H1 (cell line): ENCODE measurements around the gene ITPRIPL2. TPM values are rescaled to one million over a fixed set of nuclear protein-coding genes. Genes with fewer than 3 reads are reported as not detected.

Source experiments
- CTCF ChIA-PET: fragments of 300-600 bp; sonication (Branson Sonifier 250); formaldehyde crosslinking; loops from one replicate; lab custom pipeline; 2021; ENCODE audit not compliant: partially characterized antibody; lab: Charles Lee
- POLR2A ChIA-PET: fragments of 300-600 bp; sonication (Branson Sonifier 250); formaldehyde crosslinking; loops from one replicate; lab custom pipeline; 2021; ENCODE audit warnings: inconsistent platforms; ENCODE audit not compliant: partially characterized antibody; lab: Charles Lee
- DNase-seq, 2 experiments: peaks; one replicate each; pipeline versions ENCODE4 v3.0.0 to v3.0.0-alpha.2; 2010 to 2022; ENCODE audit warnings: low spot score in 2 of 2, low read depth in 1 of 2, mixed read lengths in 1 of 2
- FAIRE-seq: peaks from 2 replicates; lab custom pipeline; 2011; peaks lifted over from hg19 to GRCh38; lab: Jason Lieb, UNC
- H2AFZ ChIP-seq: 2 replicates; pipeline ENCODE4 v1.8.1; 2012; ENCODE audit warnings: low read length, inconsistent platforms
- H2AK5ac ChIP-seq: 2 replicates; pipeline ENCODE4 v1.6.1; 2013; ENCODE audit warnings: low read depth, low read length
- H2BK120ac ChIP-seq: replicated peaks from 2 replicates; pipeline ENCODE3; 2013; ENCODE audit warnings: low read depth, low read length, inconsistent platforms
- H2BK12ac ChIP-seq: 2 replicates; pipeline ENCODE4 v1.6.1; 2013; ENCODE audit warnings: low read depth, low read length
- H2BK15ac ChIP-seq: 2 replicates; pipeline ENCODE4 v1.6.1; 2013; ENCODE audit warnings: low read length
- H2BK20ac ChIP-seq: 2 replicates; pipeline ENCODE4 v1.6.1; 2013; ENCODE audit warnings: low read length
- H2BK5ac ChIP-seq: 2 replicates; pipeline ENCODE4 v1.6.1; 2013; ENCODE audit warnings: low read depth, low read length
- H3K14ac ChIP-seq: 2 replicates; pipeline ENCODE4 v1.6.1; 2013; ENCODE audit warnings: inconsistent platforms; ENCODE audit not compliant: insufficient read length
- H3K18ac ChIP-seq: 2 replicates; pipeline ENCODE4 v1.6.1; 2013; ENCODE audit warnings: low read length; ENCODE audit errors: extremely low read depth
- H3K23ac ChIP-seq: 2 replicates; pipeline ENCODE4 v1.6.1; 2013; ENCODE audit warnings: inconsistent platforms; ENCODE audit not compliant: insufficient read length
- H3K23me2 ChIP-seq: 2 replicates; pipeline ENCODE4 v1.6.1; 2013; ENCODE audit warnings: low read depth, low read length
- H3K27ac ChIP-seq: 2 replicates; pipeline ENCODE4 v1.6.1; 2011; ENCODE audit warnings: low read depth, low read length, inconsistent platforms
- H3K27me3 ChIP-seq, 4 experiments: replicated peaks in 1 of 4; 1 replicate in 1 of 4; 2 replicates in 3 of 4; pipeline versions ENCODE4 v1.6.1 to v1.8.1; 2011 to 2013; ENCODE audit warnings: low read length in 3 of 4, mild to moderate bottlenecking in 3 of 4, inconsistent platforms in 2 of 4, mixed read lengths in 2 of 4, moderate library complexity in 1 of 4; ENCODE audit not compliant: control insufficient read depth in 3 of 4, insufficient read depth in 3 of 4; ENCODE audit errors: extremely low read depth in 1 of 4
- H3K36me3 ChIP-seq, 4 experiments: 2 replicates each; pipeline versions ENCODE4 v1.6.1 to v1.8.1; 2011 to 2013; ENCODE audit warnings: mild to moderate bottlenecking in 4 of 4, low read length in 3 of 4, moderate library complexity in 2 of 4, control low read depth in 1 of 4, inconsistent platforms in 1 of 4; ENCODE audit not compliant: insufficient read depth in 4 of 4, control insufficient read depth in 2 of 4
- H3K4ac ChIP-seq: replicated peaks from 2 replicates; pipeline ENCODE3; 2013; ENCODE audit warnings: low read length, low read depth, mixed read lengths, inconsistent platforms; ENCODE audit not compliant: insufficient read length
- H3K4me1 ChIP-seq, 4 experiments: replicated peaks in 1 of 4; 1 replicate in 1 of 4; 2 replicates in 3 of 4; pipeline versions ENCODE4 v1.6.1 to v1.8.1; 2011 to 2013; ENCODE audit warnings: low read length in 3 of 4, inconsistent platforms in 2 of 4, mixed read lengths in 1 of 4; ENCODE audit not compliant: insufficient read depth in 4 of 4, control insufficient read depth in 3 of 4
- H3K4me2 ChIP-seq, 2 experiments: 2 replicates each; pipeline versions ENCODE4 v1.6.1 to v1.8.1; 2011 to 2013; ENCODE audit warnings: low read depth in 2 of 2, low read length in 2 of 2, control low read depth in 1 of 2, inconsistent platforms in 1 of 2, mild to moderate bottlenecking in 1 of 2; ENCODE audit not compliant: insufficient read depth in 1 of 2
- H3K4me3 ChIP-seq, 4 experiments: fragments of 200-600, 300-600 bp in 1 of 4; sonication (generic), shearing (Covaris generic), sonication (Bioruptor Twin) in 1 of 4; 2 replicates each; pipeline versions ENCODE4 v1.5.1 to v1.8.1; 2011 to 2016; ENCODE audit warnings: low read length in 4 of 4, low read depth in 3 of 4, control low read depth in 2 of 4, inconsistent platforms in 2 of 4, mild to moderate bottlenecking in 2 of 4, mixed read lengths in 1 of 4, moderate library complexity in 1 of 4; ENCODE audit not compliant: insufficient read depth in 2 of 4; ENCODE audit errors: extremely low read depth in 1 of 4
- H3K56ac ChIP-seq: replicated peaks from 2 replicates; pipeline ENCODE3; 2013; ENCODE audit warnings: low read depth, mild to moderate bottlenecking, mixed read lengths, low read length, inconsistent platforms; ENCODE audit not compliant: insufficient read length
- H3K79me1 ChIP-seq: 2 replicates; pipeline ENCODE4 v1.6.1; 2013; ENCODE audit warnings: low read depth, low read length, control low read depth
- H3K79me2 ChIP-seq, 2 experiments: 2 replicates each; pipeline versions ENCODE4 v1.6.1 to v1.8.1; 2012 to 2013; ENCODE audit warnings: low read length in 2 of 2, mild to moderate bottlenecking in 2 of 2, inconsistent platforms in 1 of 2; ENCODE audit not compliant: insufficient read depth in 2 of 2, control insufficient read depth in 1 of 2
- H3K9ac ChIP-seq, 4 experiments: replicated peaks in 1 of 4; 1 replicate in 1 of 4; 2 replicates in 3 of 4; pipeline versions ENCODE4 v1.6.1 to v1.8.1; 2011 to 2013; ENCODE audit warnings: low read depth in 3 of 4, low read length in 3 of 4, control low read depth in 2 of 4, mild to moderate bottlenecking in 2 of 4, moderate library complexity in 2 of 4, inconsistent platforms in 1 of 4; ENCODE audit errors: extremely low read depth in 1 of 4
- H3K9me3 ChIP-seq, 2 experiments: 2 replicates each; pipeline versions ENCODE4 v1.6.1 to v1.8.1; 2012 to 2013; ENCODE audit warnings: mild to moderate bottlenecking in 2 of 2, moderate library complexity in 2 of 2, control low read depth in 1 of 2, inconsistent platforms in 1 of 2, low read depth in 1 of 2, low read length in 1 of 2, mixed read lengths in 1 of 2; ENCODE audit not compliant: insufficient read depth in 2 of 2
- H4K20me1 ChIP-seq, 2 experiments: replicated peaks in 1 of 2; 2 replicates each; pipeline versions ENCODE3 to v1.8.1; 2011 to 2013; ENCODE audit warnings: inconsistent platforms in 2 of 2, low read length in 2 of 2, mild to moderate bottlenecking in 1 of 2; ENCODE audit not compliant: insufficient read depth in 2 of 2, control insufficient read depth in 1 of 2
- H4K5ac ChIP-seq: 2 replicates; pipeline ENCODE4 v1.6.1; 2013; ENCODE audit warnings: low read length, low read depth, mixed read lengths, inconsistent platforms; ENCODE audit not compliant: insufficient read length
- H4K8ac ChIP-seq: 2 replicates; pipeline ENCODE4 v1.8.0; 2013; ENCODE audit warnings: mild to moderate bottlenecking, moderate library complexity, low read length, inconsistent platforms; ENCODE audit not compliant: insufficient read depth; ENCODE audit errors: extremely low read depth
- H4K91ac ChIP-seq: replicated peaks from 2 replicates; pipeline ENCODE3; 2013; ENCODE audit warnings: low read length, mixed read lengths, inconsistent platforms; ENCODE audit not compliant: insufficient read length
- BCL11A ChIP-seq, 2 experiments: IDR thresholded peaks; one replicate each; pipeline ENCODE4 v1.6.1; 2011; ENCODE audit warnings: low read depth in 2 of 2, low read length in 2 of 2, mild to moderate bottlenecking in 2 of 2
- RFX5 ChIP-seq: IDR thresholded peaks from 2 replicates; pipeline ENCODE4 v1.6.1; 2011; ENCODE audit warnings: low read depth, low read length, improper control_type of control experiment, borderline replicate concordance
- RXRA ChIP-seq: IDR thresholded peaks from 2 replicates; pipeline ENCODE4 v1.6.1; 2011; ENCODE audit warnings: low read depth, mild to moderate bottlenecking, low read length, moderate library complexity; ENCODE audit not compliant: insufficient read depth
- YY1 ChIP-seq: IDR thresholded peaks from 2 replicates; pipeline ENCODE4 v1.6.1; 2011; ENCODE audit warnings: low read depth, mild to moderate bottlenecking, low read length
- WGBS, 2 experiments: shearing (Covaris generic) in 1 of 2; methylation state at CpG; one replicate each; pipeline versions ENCODE4 v1.1.6 to v1.1.7; 2013 to 2015; ENCODE audit warnings: low lambda C conversion rate in 2 of 2, mixed read lengths in 2 of 2, inconsistent platforms in 1 of 2, low coverage in 1 of 2, missing lambda C conversion rate in 1 of 2; ENCODE audit not compliant: insufficient replicate concordance in 2 of 2, insufficient coverage in 1 of 2, insufficient read length in 1 of 2; ENCODE audit errors: extremely low coverage in 1 of 2, missing lambda C conversion rate in 1 of 2; 5-methylcytosine and 5-hydroxymethylcytosine counted together
- polyA plus RNA-seq, 7 experiments: library from polyadenylated mRNA; depleted of rRNA in 3 of 7; stranded (reverse) in 5 of 7; unstranded in 2 of 7; fragments of >200 nt in 5 of 7; fragments of 200-250 nt in 2 of 7; gene quantifications; 1 replicate in 5 of 7; 2 replicates in 1 of 7; 4 replicates in 1 of 7; pipeline versions ENCODE4 v1.2.1 to v1.2.3, GENCODE V29; 2011 to 2013; ENCODE audit warnings: missing spikeins in 2 of 7, mixed read lengths in 2 of 7
- total RNA-seq: library from RNA; stranded (reverse); fragmentation: NEBNext Ultra II Directional; extraction: Animal tissue kit (Norgen Biotek cat#: 25700); gene quantifications from 2 replicates; pipeline ENCODE4 v1.2.1, GENCODE V29; 2021

Gene ITPRIPL2
- total and polyA plus RNA-seq, 2 of the 8 experiments (the other 6 are each of a cell fraction or from before 2014, with no cell fraction given) = 1.1 to 3.4 TPM

- CTCF ChIA-PET = interaction anchor here (1.1 to 4.2 kb wide), 10 partner anchors 9 to 418 kb away, joined by 3 to 42 read pairs (median 6); no protein-coding TSS in a partner anchor
- H2BK15ac ChIP-seq = no peak overlapping the region
- TF ChIP-seq BCL11A (IDR thresholded peaks at IDR 0.05; ENCODE audit: low read depth in 2 of 2, low read length in 2 of 2) (no peak), YY1 (no peak), RXRA (no peak), RFX5 (no peak)
- H3K9me3 ChIP-seq = no peaks in the 10 kb centered on the region; a peak in 1 of 4 replicates
- no peaks in the 10 kb centered on the region for H3K79me1 ChIP-seq
- no peak overlapping the region for H4K91ac ChIP-seq
- no peak overlapping the region for H3K4ac ChIP-seq
- H3K27me3 ChIP-seq = peaks cover 0 to 10% (median 7%) of the 10 kb centered on the region in 4 experiments; a peak in 5 of 7 replicates
- no peak overlapping the region for H4K5ac ChIP-seq
- no peak overlapping the region for H2BK12ac ChIP-seq
- no peak overlapping the region for H2BK20ac ChIP-seq
- FAIRE-seq (no peak), DNase-seq (no peak)
- H3K9ac ChIP-seq = no peak overlapping the region
- WGBS, 2 experiments = 87% methylated on average over 5 of the region's 5 CpGs; no CpG with 5 or more reads in 1 of the 2 experiments
- peaks cover 0 to 9% (median 4%) of the 10 kb centered on the region in 4 experiments; a peak in 4 of 8 replicates for H3K36me3 ChIP-seq
- H3K23me2 ChIP-seq = no peaks in the 10 kb centered on the region; the same call in 1 of the 2 replicates
- H3K18ac ChIP-seq = no peak overlapping the region
- no peak overlapping the region for H2AFZ ChIP-seq
- H4K20me1 ChIP-seq = no peaks in the 10 kb centered on the region
- no peak overlapping the region for H3K4me3 ChIP-seq
- no peak overlapping the region for H3K27ac ChIP-seq
- no peak overlapping the region for H2AK5ac ChIP-seq
- no peak overlapping the region for H3K23ac ChIP-seq
- H3K4me1 ChIP-seq = no peaks in the 10 kb centered on the region; a peak in 1 of 7 replicates
- POLR2A ChIA-PET = interaction anchor here (0.5 to 2.1 kb wide), 3 partner anchors 10 to 141 kb away, joined by 3 to 5 read pairs (median 4); partner anchors contain the start of gene ITPRIPL2
- H3K4me2 ChIP-seq = no peak overlapping the region
- H2BK5ac ChIP-seq = no peak overlapping the region
- H3K79me2 ChIP-seq = no peaks in the 10 kb centered on the region
- H4K8ac ChIP-seq = no peak overlapping the region
- no peak overlapping the region for H3K56ac ChIP-seq
- no peak overlapping the region for H3K14ac ChIP-seq
- H2BK120ac ChIP-seq = no peak overlapping the region
Measured at GRCh38 chr16:19084879-19085278, 28.9 kb upstream of the ITPRIPL2 start.
